Stimulated activated CD8-positive, alpha-beta memory T cell treated with anti-CD3 and anti-CD28 coated beads, Interleukin-12 subunit alpha, Interleukin-12 subunit beta, amount 100 ng/mL, for 1 hour (primary cell): ENCODE data around the gene IRX4.

Experiments
- DNase-seq: peaks from one replicate; pipeline ENCODE4 v3.0.0-alpha.2; 2020; ENCODE audit warnings: low read depth

Gene IRX4

GRCh38 chr5:1836176-1836890 lies 46.4 kb downstream of the IRX4 start:
- DNase-seq: no peak

- no peak for DNase-seq
These were observed 47.3 kb downstream of the IRX4 start for GRCh38 chr5:1835431-1835830.

- no peak for DNase-seq
These were observed 47.9 kb downstream of the IRX4 start for GRCh38 chr5:1834721-1835429.

- no peak for DNase-seq
These were observed 48.6 kb downstream of the IRX4 start for GRCh38 chr5:1834022-1834551.

GRCh38 chr5:1833264-1834021 lies 49.3 kb downstream of the IRX4 start:
- no peak for DNase-seq

- DNase-seq: no peak
These were observed 50.0 kb downstream of the IRX4 start for GRCh38 chr5:1832511-1833250.

GRCh38 chr5:1831677-1832313 lies 50.9 kb downstream of the IRX4 start:
- no peak for DNase-seq

GRCh38 chr5:1831257-1831656 lies 51.5 kb downstream of the IRX4 start:
- DNase-seq: no peak

- no peak for DNase-seq
These were observed 52.0 kb downstream of the IRX4 start for GRCh38 chr5:1830571-1831228.

- DNase-seq: no peak
These were observed 54.8 kb downstream of the IRX4 start for GRCh38 chr5:1827886-1828397.
